SK-N-MC (cell line): ENCODE data around the gene TSHZ2.

ENCODE experiments used
- EZH2 ChIP-seq: fragments of 200-600 bp; sonication (generic); IDR thresholded peaks from one replicate; pipeline ENCODE4 v1.6.1; 2017; ENCODE audit warnings: antibody characterized with exemption
- POLR2AphosphoS5 ChIP-seq: IDR thresholded peaks from 2 replicates; pipeline ENCODE4 v1.6.1; 2012; ENCODE audit warnings: mild to moderate bottlenecking, low read depth, low read length, borderline replicate concordance

GRCh38 chr20:53423587-53424146, 451.5 kb downstream of the TSHZ2 start:
- TF ChIP-seq POLR2AphosphoS5 (no peak), EZH2 (no peak)
